Astrocyte (in vitro differentiated cells and primary cell): ENCODE results near the gene FBXO30.

Experiments
- CTCF ChIP-seq: IDR thresholded peaks from 2 replicates; pipeline ENCODE4 v1.5.1; 2011; ENCODE audit warnings: low read depth, mild to moderate bottlenecking, inconsistent platforms, low read length, moderate library complexity; ENCODE audit not compliant: insufficient read depth
- EZH2 ChIP-seq: IDR thresholded peaks from 2 replicates; pipeline ENCODE4 v1.6.1; 2012; ENCODE audit warnings: mild to moderate bottlenecking, low read length, inconsistent platforms; ENCODE audit not compliant: insufficient read depth

- TF ChIP-seq CTCF: no peak
- TF ChIP-seq EZH2: no peak
Measured at GRCh38 chr6:145811741-145812140, 2.9 kb downstream of the FBXO30 start.
